ENCODE data around the gene PPP1CC.

The PPP1CC gene

DNA sequence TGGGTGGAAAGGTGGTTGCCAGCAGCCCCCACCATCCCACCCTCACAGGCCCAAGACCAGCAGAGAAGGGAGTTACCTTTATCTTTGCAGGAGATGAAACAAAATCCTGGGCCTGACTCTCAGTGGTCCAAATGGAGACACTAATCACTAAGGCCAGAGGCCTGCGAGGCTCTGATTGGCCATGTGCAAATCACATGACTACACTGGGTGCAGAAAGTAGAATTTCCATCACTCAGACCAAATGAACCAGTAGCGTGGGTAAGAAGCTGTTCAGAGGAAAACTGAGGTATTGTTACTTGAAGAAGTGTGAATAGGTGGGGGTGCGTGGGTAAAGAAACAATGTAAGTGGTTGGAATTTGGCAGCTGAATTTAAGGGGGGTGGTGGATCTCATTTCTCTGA lies 20.2 kb upstream of the PPP1CC start:
- in situ Hi-C loops (cut with HindIII; ENCODE audit: low pct_ligation_motif_present, low sequenced_read_pairs): no loop called here
- no peaks in the 10 kb centered on the region for H3K36me3 ChIP-seq (replicated peaks)
- TF ChIP-seq, protein P1, sequence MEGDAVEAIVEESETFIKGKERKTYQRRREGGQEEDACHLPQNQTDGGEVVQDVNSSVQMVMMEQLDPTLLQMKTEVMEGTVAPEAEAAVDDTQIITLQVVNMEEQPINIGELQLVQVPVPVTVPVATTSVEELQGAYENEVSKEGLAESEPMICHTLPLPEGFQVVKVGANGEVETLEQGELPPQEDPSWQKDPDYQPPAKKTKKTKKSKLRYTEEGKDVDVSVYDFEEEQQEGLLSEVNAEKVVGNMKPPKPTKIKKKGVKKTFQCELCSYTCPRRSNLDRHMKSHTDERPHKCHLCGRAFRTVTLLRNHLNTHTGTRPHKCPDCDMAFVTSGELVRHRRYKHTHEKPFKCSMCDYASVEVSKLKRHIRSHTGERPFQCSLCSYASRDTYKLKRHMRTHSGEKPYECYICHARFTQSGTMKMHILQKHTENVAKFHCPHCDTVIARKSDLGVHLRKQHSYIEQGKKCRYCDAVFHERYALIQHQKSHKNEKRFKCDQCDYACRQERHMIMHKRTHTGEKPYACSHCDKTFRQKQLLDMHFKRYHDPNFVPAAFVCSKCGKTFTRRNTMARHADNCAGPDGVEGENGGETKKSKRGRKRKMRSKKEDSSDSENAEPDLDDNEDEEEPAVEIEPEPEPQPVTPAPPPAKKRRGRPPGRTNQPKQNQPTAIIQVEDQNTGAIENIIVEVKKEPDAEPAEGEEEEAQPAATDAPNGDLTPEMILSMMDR (IDR thresholded peaks at IDR 0.05; ENCODE audit: low read depth, low read length, missing control alignments): no peak
- H3K27me3 ChIP-seq (replicated peaks): no peaks in the 10 kb centered on the region
- H3K4me3 ChIP-seq (ENCODE audit: low read depth, low read length): no peak overlapping the region
- DNase-seq: no peak
- no peak overlapping the region for H3K27ac ChIP-seq

DNA sequence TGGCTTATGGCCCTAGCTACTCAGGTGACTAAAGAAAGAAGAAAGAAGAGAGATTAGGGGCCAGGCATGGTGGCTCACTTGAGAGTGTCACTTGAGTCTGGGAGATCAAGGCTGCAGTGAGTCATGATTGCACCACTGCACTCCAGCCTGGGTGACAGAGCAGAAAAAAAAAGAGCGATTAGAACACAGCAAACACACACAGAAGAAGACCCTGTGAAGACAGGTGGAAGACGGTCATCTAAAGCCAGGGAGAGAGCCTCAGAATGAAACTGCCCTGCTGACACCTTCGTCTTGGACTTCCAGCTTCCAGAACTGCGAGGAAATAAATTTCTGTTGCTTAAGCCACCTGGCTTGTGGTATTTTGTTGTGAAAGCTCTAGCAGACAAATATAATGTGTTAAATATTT lies 17.5 kb upstream of the PPP1CC start:
- Histone ChIP-seq H3K27me3 (replicated peaks) (no peaks in the 10 kb centered on the region), H3K4me3 (ENCODE audit: low read depth, low read length) (no peak overlapping the region), H3K27ac (no peak overlapping the region), H3K36me3 (replicated peaks) (no peaks in the 10 kb centered on the region)
- TF ChIP-seq, protein P1 (IDR thresholded peaks at IDR 0.05; ENCODE audit: low read depth, low read length, missing control alignments): no peak
- no peak for DNase-seq
- in situ Hi-C loops (cut with HindIII; ENCODE audit: low pct_ligation_motif_present, low sequenced_read_pairs): no loop called here

DNA sequence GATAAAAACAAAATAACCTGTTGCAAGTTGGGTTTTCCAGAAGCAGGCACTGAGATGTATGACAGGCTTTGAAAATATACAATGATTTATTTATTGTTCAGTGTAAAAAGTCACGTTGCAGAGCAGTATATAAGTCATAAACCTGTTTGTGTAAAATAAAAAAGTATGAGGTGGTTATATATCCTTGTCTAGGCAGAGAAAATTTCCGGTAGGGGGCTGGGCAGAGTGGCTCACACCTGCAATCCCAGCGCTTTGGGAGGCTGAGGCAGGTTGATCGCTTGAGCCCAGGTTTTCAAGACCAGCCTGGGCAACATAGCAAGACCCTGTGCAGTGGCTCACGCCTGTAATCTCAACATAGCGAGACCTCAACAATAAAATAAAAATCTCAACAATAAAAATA lies 16.2 kb upstream of the PPP1CC start:
- TF ChIP-seq, protein P1 (IDR thresholded peaks at IDR 0.05; ENCODE audit: low read depth, low read length, missing control alignments): no peak
- H3K4me3 ChIP-seq (ENCODE audit: low read depth, low read length): no peak overlapping the region
- DNase-seq: no peak
- H3K36me3 ChIP-seq (replicated peaks): no peaks in the 10 kb centered on the region
- no peak overlapping the region for H3K27ac ChIP-seq
- in situ Hi-C loops (cut with HindIII; ENCODE audit: low pct_ligation_motif_present, low sequenced_read_pairs): no loop called here
- no peaks in the 10 kb centered on the region for H3K27me3 ChIP-seq (replicated peaks)

DNA sequence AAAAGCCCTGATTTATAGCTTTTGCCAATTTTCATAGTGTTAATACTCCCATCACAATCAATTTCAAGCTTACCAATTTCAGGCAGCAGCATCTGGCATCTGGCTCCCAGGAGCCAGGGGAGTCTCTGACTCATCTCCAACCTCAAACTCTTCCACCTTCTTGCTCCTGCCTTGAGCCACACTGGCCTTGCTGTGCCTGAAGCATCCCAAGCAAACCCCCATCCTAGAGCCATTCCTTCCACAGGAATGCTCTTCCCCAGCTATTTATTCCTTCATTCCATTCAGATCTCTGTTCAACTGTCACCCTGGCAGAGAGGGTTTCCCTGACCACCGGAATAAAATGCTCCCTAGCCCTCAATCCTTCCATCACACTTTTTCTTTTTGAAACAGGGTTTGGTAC lies 13.9 kb upstream of the PPP1CC start:
- H3K36me3 ChIP-seq (replicated peaks): no peaks in the 10 kb centered on the region
- TF ChIP-seq, protein P1 (IDR thresholded peaks at IDR 0.05; ENCODE audit: low read depth, low read length, missing control alignments): no peak
- H3K4me3 ChIP-seq (ENCODE audit: low read depth, low read length): no peak overlapping the region
- no peaks in the 10 kb centered on the region for H3K27me3 ChIP-seq (replicated peaks)
- in situ Hi-C loops (cut with HindIII; ENCODE audit: low pct_ligation_motif_present, low sequenced_read_pairs): no loop called here
- DNase-seq: no peak
- no peak overlapping the region for H3K27ac ChIP-seq

DNA sequence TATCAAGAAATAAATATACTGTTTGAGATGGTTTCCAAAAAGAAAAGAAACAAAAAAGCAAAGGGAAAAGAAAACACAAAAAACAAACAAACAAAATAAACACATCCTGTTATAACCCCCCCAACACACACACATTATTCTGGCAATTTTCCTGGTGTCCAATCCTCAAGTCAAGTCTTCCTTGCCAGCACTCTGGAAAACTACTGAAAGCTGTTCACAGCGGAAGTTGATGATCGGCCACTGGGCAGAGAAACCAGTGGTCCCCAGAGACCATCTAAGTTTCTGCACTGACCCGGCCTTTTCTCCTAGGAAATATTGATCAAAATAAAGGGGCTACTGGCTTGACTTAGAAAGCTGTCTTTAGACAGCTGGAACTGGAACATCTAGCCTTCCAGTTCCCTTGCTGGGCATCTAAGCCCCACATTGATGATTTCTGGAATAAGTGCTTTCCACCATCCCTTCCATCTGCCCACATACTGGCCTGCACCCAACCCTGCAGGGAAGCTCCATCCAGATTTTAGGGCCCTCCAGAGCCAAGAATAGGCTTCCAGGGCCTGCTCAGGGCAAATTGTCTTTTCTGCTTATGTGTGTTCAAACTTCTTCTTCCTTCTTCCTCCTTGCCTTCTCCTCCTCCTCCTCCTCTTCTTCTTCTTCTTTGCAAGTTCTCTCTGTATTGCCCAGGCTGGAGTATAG lies 11.6 kb upstream of the PPP1CC start:
- TF ChIP-seq, protein P1 (IDR thresholded peaks at IDR 0.05; ENCODE audit: low read depth, low read length, missing control alignments): no peak
- Histone ChIP-seq H3K36me3 (replicated peaks) (no peaks in the 10 kb centered on the region), H3K4me3 (ENCODE audit: low read depth, low read length) (no peak overlapping the region), H3K27ac (no peak overlapping the region), H3K27me3 (replicated peaks) (no peaks in the 10 kb centered on the region)
- DNase-seq: no peak
- in situ Hi-C loops (cut with HindIII; ENCODE audit: low pct_ligation_motif_present, low sequenced_read_pairs): no loop called here
